Mucosa of rectum (tissue), 2 donors: ENCODE data around the gene RASA3.
A peak's percentile ranks its signal among the peaks of the same experiment; 100 is the strongest.
"Not testable (repeated sequence)": the region's sequence is repeated elsewhere in the genome, so short reads cannot be mapped to it uniquely, and the experiment has no call there.

Experiments
- H3K27ac ChIP-seq, 2 donors: one replicate each; pipeline ENCODE4 v1.7.0; 2013; ENCODE audit warnings: inconsistent platforms in 2 of 2, low read depth in 2 of 2, low read length in 2 of 2
- H3K27me3 ChIP-seq, 2 donors: one replicate each; pipeline ENCODE4 v1.7.0; 2013; ENCODE audit warnings: low read length in 2 of 2; ENCODE audit not compliant: control insufficient read depth in 2 of 2, insufficient read depth in 2 of 2
- H3K36me3 ChIP-seq, 2 donors: one replicate each; pipeline ENCODE4 v1.7.0; 2013; ENCODE audit warnings: low read length in 2 of 2; ENCODE audit not compliant: control insufficient read depth in 2 of 2, insufficient read depth in 2 of 2
- H3K4me1 ChIP-seq, 2 donors: one replicate each; pipeline ENCODE4 v1.7.0; 2013; ENCODE audit warnings: low read length in 2 of 2, mild to moderate bottlenecking in 1 of 2; ENCODE audit not compliant: control insufficient read depth in 2 of 2, insufficient read depth in 2 of 2
- H3K4me3 ChIP-seq, 2 donors: one replicate each; pipeline ENCODE4 v1.7.0; 2013; ENCODE audit warnings: low read length in 2 of 2
- H3K9ac ChIP-seq, 2 donors: one replicate each; pipeline ENCODE4 v1.7.0; 2013; ENCODE audit warnings: low read length in 2 of 2, low read depth in 1 of 2, mild to moderate bottlenecking in 1 of 2
- H3K9me3 ChIP-seq, 2 donors: one replicate each; pipeline ENCODE4 v1.7.0; 2013; ENCODE audit warnings: low read length in 2 of 2; ENCODE audit not compliant: control insufficient read depth in 2 of 2
- donor health status: healthy.
- donor health status: Normal muscosa, but diverticular disease.

Gene RASA3

GRCh38 chr13:114025714-114026431 is 106.5 kb downstream of the RASA3 start:
- Histone ChIP-seq H3K27ac (peak overlapping the region; percentile 23 to 61), H3K4me1 (peaks cover 14 to 20% of the 10 kb centered on the region in 2 donors), H3K4me3 (no peak overlapping the region)

GRCh38 chr13:114025405-114025713 is 107.1 kb downstream of the RASA3 start:
- peaks cover 0 to 17% of the 10 kb centered on the region in 2 donors for H3K36me3 ChIP-seq

More at GRCh38 chr13:114025714-114026431, 106.5 kb downstream of the RASA3 start:
- no peak overlapping the region for H3K9ac ChIP-seq
- peaks cover 0 to 13% of the 10 kb centered on the region in 2 donors for H3K36me3 ChIP-seq
- no peaks in the 10 kb centered on the region for H3K27me3 ChIP-seq
- no peaks in the 10 kb centered on the region for H3K9me3 ChIP-seq

GRCh38 chr13:114024603-114025404 is 107.6 kb downstream of the RASA3 start:
- Histone ChIP-seq H3K27ac (peak overlapping the region in 1 of 2 donors; percentile 61), H3K27me3 (no peaks in the 10 kb centered on the region), H3K36me3 (peaks cover 0 to 18% of the 10 kb centered on the region in 2 donors), H3K9me3 (no peaks in the 10 kb centered on the region), H3K4me1 (peaks cover 14 to 20% of the 10 kb centered on the region in 2 donors), H3K4me3 (no peak overlapping the region), H3K9ac (no peak overlapping the region)

More at GRCh38 chr13:114025405-114025713, 107.1 kb downstream of the RASA3 start:
- H3K9ac ChIP-seq = no peak overlapping the region
- peak overlapping the region in 1 of 2 donors; percentile 61 for H3K27ac ChIP-seq
- no peak overlapping the region for H3K4me3 ChIP-seq
- H3K4me1 ChIP-seq = peaks cover 14 to 20% of the 10 kb centered on the region in 2 donors
- no peaks in the 10 kb centered on the region for H3K9me3 ChIP-seq
- no peaks in the 10 kb centered on the region for H3K27me3 ChIP-seq

GRCh38 chr13:114023716-114024602 is 108.5 kb downstream of the RASA3 start:
- Histone ChIP-seq H3K36me3 (peaks cover 0 to 18% of the 10 kb centered on the region in 2 donors), H3K9ac (no peak overlapping the region), H3K9me3 (no peaks in the 10 kb centered on the region), H3K27ac (peak overlapping the region in 1 of 2 donors; percentile 61), H3K4me3 (no peak overlapping the region), H3K27me3 (no peaks in the 10 kb centered on the region), H3K4me1 (peaks cover 14 to 20% of the 10 kb centered on the region in 2 donors)

GRCh38 chr13:114022876-114023275 is 109.5 kb downstream of the RASA3 start:
- Histone ChIP-seq H3K4me1 (peaks cover 13 to 19% of the 10 kb centered on the region in 2 donors), H3K27me3 (no peaks in the 10 kb centered on the region), H3K36me3 (peaks cover 0 to 21% of the 10 kb centered on the region in 2 donors), H3K9me3 (no peaks in the 10 kb centered on the region), H3K27ac (no peak overlapping the region), H3K9ac (no peak overlapping the region), H3K4me3 (no peak overlapping the region)

- Histone ChIP-seq H3K9ac (no peak overlapping the region), H3K4me3 (no peak overlapping the region), H3K27ac (no peak overlapping the region), H3K9me3 (no peaks in the 10 kb centered on the region), H3K4me1 (peaks cover 7 to 16% of the 10 kb centered on the region in 2 donors), H3K27me3 (no peaks in the 10 kb centered on the region), H3K36me3 (peaks cover 0 to 24% of the 10 kb centered on the region in 2 donors)
Observed at GRCh38 chr13:114022309-114022669, 110.1 kb downstream of the RASA3 start.

GRCh38 chr13:114021464-114022308 is 110.7 kb downstream of the RASA3 start:
- Histone ChIP-seq H3K36me3 (peaks cover 0 to 24% of the 10 kb centered on the region in 2 donors), H3K9me3 (no peaks in the 10 kb centered on the region), H3K4me3 (no peak overlapping the region), H3K27ac (no peak overlapping the region), H3K27me3 (no peaks in the 10 kb centered on the region), H3K4me1 (peaks cover 4 to 13% of the 10 kb centered on the region in 2 donors), H3K9ac (no peak overlapping the region)

GRCh38 chr13:114020750-114021463 is 111.5 kb downstream of the RASA3 start:
- no peaks in the 10 kb centered on the region for H3K9me3 ChIP-seq
- no peak overlapping the region for H3K9ac ChIP-seq
- no peak overlapping the region for H3K27ac ChIP-seq
- peaks cover 0 to 28% of the 10 kb centered on the region in 2 donors for H3K36me3 ChIP-seq
- peaks cover under 1 to 10% of the 10 kb centered on the region in 2 donors for H3K4me1 ChIP-seq
- H3K4me3 ChIP-seq = no peak overlapping the region
- H3K27me3 ChIP-seq = no peaks in the 10 kb centered on the region

GRCh38 chr13:114020134-114020533 is 112.3 kb downstream of the RASA3 start:
- H3K9me3 ChIP-seq, H3K4me3 ChIP-seq, H3K9ac ChIP-seq, H3K4me1 ChIP-seq, H3K27me3 ChIP-seq, H3K27ac ChIP-seq: not testable (repeated sequence)
- H3K36me3 ChIP-seq = peaks cover 0 to 33% of the 10 kb centered on the region in 2 donors
